Activated naive CD4-positive, alpha-beta T cell treated with anti-CD3 and anti-CD28 coated beads for 36 hours (primary cell): ENCODE results near the gene CCNB1IP1. TPM values are rescaled to one million over a fixed set of nuclear protein-coding genes. Genes with fewer than 3 reads are reported as not detected.
A peak's percentile ranks its signal among the peaks of the same experiment; 100 is the strongest.
"Not testable (repeated sequence)": the region's sequence is repeated elsewhere in the genome, so short reads cannot be mapped to it uniquely, and the experiment has no call there.

ENCODE experiments used
- CTCF ChIA-PET: fragments of 350-600 bp; sonication (Branson Sonifier 250); formaldehyde crosslinking; loops from one replicate; lab custom pipeline; 2021; ENCODE audit warnings: antibody characterized with exemption; lab: Charles Lee
- DNase-seq: peaks from one replicate; pipeline ENCODE4 v3.0.0-alpha.2; 2020
- H3K27ac Mint-ChIP-seq: one replicate; pipeline ENCODE4 v1.8.0; 2021; ENCODE audit warnings: mild to moderate bottlenecking, mixed read lengths
- H3K27me3 Mint-ChIP-seq: one replicate; pipeline ENCODE4 v1.8.0; 2021; ENCODE audit warnings: low read depth, mixed read lengths
- H3K36me3 Mint-ChIP-seq: one replicate; pipeline ENCODE4 v1.8.0; 2021; ENCODE audit warnings: low read depth, mixed read lengths
- H3K4me1 Mint-ChIP-seq: one replicate; pipeline ENCODE4 v1.8.0; 2021; ENCODE audit warnings: low read depth, mixed read lengths
- H3K4me3 Mint-ChIP-seq: one replicate; pipeline ENCODE4 v1.8.0; 2021; ENCODE audit warnings: mild to moderate bottlenecking, moderate library complexity, mixed read lengths
- H3K9me3 Mint-ChIP-seq: one replicate; pipeline ENCODE4 v1.8.0; 2021; ENCODE audit warnings: mixed read lengths
- intact Hi-C: fragments of 100-400 bp; cut with micrococcal nuclease; formaldehyde crosslinking; loops from one replicate; pipeline ENCODE4 v1.15.1; 2023
- total RNA-seq, 2 experiments: library from RNA; stranded (reverse); gene quantifications; one replicate each; pipeline ENCODE4 v1.2.3, GENCODE V29; 2021

Gene CCNB1IP1
- total RNA-seq, 2 experiments from 2014 or later: 93.4 to 98.6 TPM

- H3K27me3 Mint-ChIP-seq, intact Hi-C loops, H3K4me3 Mint-ChIP-seq, H3K27ac Mint-ChIP-seq, CTCF ChIA-PET, DNase-seq: not testable (repeated sequence)
- Mint-ChIP-seq H3K4me1 (peaks cover 21% of the 10 kb centered on the region), H3K9me3 (peaks cover 12% of the 10 kb centered on the region), H3K36me3 (peaks cover 74% of the 10 kb centered on the region)
Observed at GRCh38 chr14:20281998-20282397, 51.1 kb downstream of the CCNB1IP1 start.

- intact Hi-C loops, CTCF ChIA-PET, H3K27ac Mint-ChIP-seq, DNase-seq, H3K4me3 Mint-ChIP-seq, H3K27me3 Mint-ChIP-seq: not testable (repeated sequence)
- Mint-ChIP-seq H3K36me3 (peaks cover 66% of the 10 kb centered on the region), H3K4me1 (peaks cover 21% of the 10 kb centered on the region), H3K9me3 (peaks cover 17% of the 10 kb centered on the region)
Observed at GRCh38 chr14:20280265-20280664, 52.8 kb downstream of the CCNB1IP1 start.

- Mint-ChIP-seq H3K4me3 (no peak overlapping the region), H3K27ac (no peak overlapping the region), H3K27me3 (no peaks in the 10 kb centered on the region), H3K9me3 (peaks cover 22% of the 10 kb centered on the region), H3K36me3 (peaks cover 68% of the 10 kb centered on the region), H3K4me1 (peaks cover 21% of the 10 kb centered on the region)
- CTCF ChIA-PET: interaction anchor here (0.7 to 0.8 kb wide), 2 partner anchors 12 kb away, joined by 3 to 4 read pairs; no protein-coding TSS in a partner anchor
- intact Hi-C loops: no loop called here
- peak; percentile 13 for DNase-seq
Observed at GRCh38 chr14:20278414-20278813, 54.7 kb downstream of the CCNB1IP1 start.

GRCh38 chr14:20277409-20277808 lies 55.7 kb downstream of the CCNB1IP1 start:
- H3K36me3 Mint-ChIP-seq: peaks cover 67% of the 10 kb centered on the region
- H3K9me3 Mint-ChIP-seq: peaks cover 28% of the 10 kb centered on the region
- CTCF ChIA-PET: no interaction called here
- no peaks in the 10 kb centered on the region for H3K27me3 Mint-ChIP-seq
- intact Hi-C loops: no loop called here
- DNase-seq: no peak
- peaks cover 21% of the 10 kb centered on the region for H3K4me1 Mint-ChIP-seq
- no peak overlapping the region for H3K4me3 Mint-ChIP-seq
- no peak overlapping the region for H3K27ac Mint-ChIP-seq

- peaks cover 6% of the 10 kb centered on the region for H3K4me1 Mint-ChIP-seq
- no peaks in the 10 kb centered on the region for H3K27me3 Mint-ChIP-seq
- intact Hi-C loops: no loop called here
- peaks cover 49% of the 10 kb centered on the region for H3K36me3 Mint-ChIP-seq
- no peak overlapping the region for H3K27ac Mint-ChIP-seq
- H3K9me3 Mint-ChIP-seq: peaks cover 35% of the 10 kb centered on the region
- H3K4me3 Mint-ChIP-seq: no peak overlapping the region
- CTCF ChIA-PET: no interaction called here
- no peak for DNase-seq
Observed at GRCh38 chr14:20274062-20274461, 59.0 kb downstream of the CCNB1IP1 start.

GRCh38 chr14:20264361-20264760 lies 68.7 kb downstream of the CCNB1IP1 start:
- H3K27me3 Mint-ChIP-seq, CTCF ChIA-PET, intact Hi-C loops, H3K4me1 Mint-ChIP-seq, H3K27ac Mint-ChIP-seq, DNase-seq, H3K36me3 Mint-ChIP-seq, H3K9me3 Mint-ChIP-seq, H3K4me3 Mint-ChIP-seq: not testable (repeated sequence)

- Mint-ChIP-seq H3K4me1 (no peaks in the 10 kb centered on the region), H3K36me3 (peaks cover 7% of the 10 kb centered on the region), H3K27ac (no peak overlapping the region), H3K9me3 (peaks cover 4% of the 10 kb centered on the region), H3K4me3 (no peak overlapping the region), H3K27me3 (no peaks in the 10 kb centered on the region)
- intact Hi-C loops: no loop called here
- DNase-seq: no peak
- CTCF ChIA-PET: no interaction called here
Observed at GRCh38 chr14:20262642-20263128, 70.4 kb downstream of the CCNB1IP1 start.

Other genes starting within 250 kb of the CCNB1IP1 start
- not detected for gene OR4K17, start 222.5 kb downstream of the CCNB1IP1 start, total RNA-seq
- not detected for gene OR4N5, start 194.5 kb downstream of the CCNB1IP1 start, total RNA-seq
- not detected for gene OR11G2, start 142.4 kb downstream of the CCNB1IP1 start, total RNA-seq
- gene OR11H6, start 109.6 kb downstream of the CCNB1IP1 start, total RNA-seq: not detected
- gene OR11H7, start 104.3 kb downstream of the CCNB1IP1 start, total RNA-seq: not detected
- not detected for gene OR11H4, start 94.0 kb downstream of the CCNB1IP1 start, total RNA-seq
- gene TTC5, start 27.3 kb downstream of the CCNB1IP1 start, total RNA-seq: 10 to 100 TPM; 15.2 to 18.5 TPM
- gene PARP2, start 10.4 kb upstream of the CCNB1IP1 start, total RNA-seq: 10 to 100 TPM; 62.5 to 63.5 TPM
- gene TEP1, start 80.2 kb upstream of the CCNB1IP1 start, total RNA-seq: 10 to 100 TPM; 34.3 to 37.0 TPM
- gene KLHL33, start 102.9 kb upstream of the CCNB1IP1 start, total RNA-seq: under 1 TPM; 0.07 to 0.10 TPM
- gene OSGEP, start 121.5 kb upstream of the CCNB1IP1 start, total RNA-seq: 10 to 100 TPM; 35.7 to 36.8 TPM
- 100 to 1,000 TPM; 187 to 190 TPM for gene APEX1, start 121.9 kb upstream of the CCNB1IP1 start, total RNA-seq
- 10 to 100 TPM; 31.6 to 32.3 TPM for gene PIP4P1, start 128.2 kb upstream of the CCNB1IP1 start, total RNA-seq
- 100 to 1,000 TPM; 187 to 191 TPM for gene PNP, start 136.1 kb upstream of the CCNB1IP1 start, total RNA-seq
- gene RNASE10, start 172.3 kb upstream of the CCNB1IP1 start, total RNA-seq: under 1 TPM; 0.48 to 0.52 TPM
- not detected for gene RNASE9, start 227.8 kb upstream of the CCNB1IP1 start, total RNA-seq